ENCODE data around the gene AMHR2. TPM values are rescaled to one million over a fixed set of nuclear protein-coding genes. Genes with fewer than 3 reads are reported as not detected.
A peak's percentile ranks its signal among the peaks of the same experiment; 100 is the strongest.
"Not testable (repeated sequence)": the region's sequence is repeated elsewhere in the genome, so short reads cannot be mapped to it uniquely, and the experiment has no call there.

Gene AMHR2
- total and polyA plus RNA-seq, 4 donors, result 0.26 TPM; not detected in 3

- intact Hi-C loops (cut with DNase I), result no loop called here
- no peaks in the 10 kb centered on the region for H3K9me3 ChIP-seq (ENCODE audit: control insufficient read depth, low read length)
- DNase-seq (peak; percentile 99), ATAC-seq (ENCODE audit: low FRiP score) (peak; percentile 100)
- H3K4me3 ChIP-seq (ENCODE audit: low read length in 2 of 2), result peak within 1 kb of the TSS; percentile 81 to 97
- H3K27ac ChIP-seq (ENCODE audit: low read depth in 1 of 2, low read length in 2 of 2), result peak within 1 kb of the TSS; percentile 37 to 91
- H3K4me1 ChIP-seq (ENCODE audit: control insufficient read depth in 1 of 2, insufficient read depth in 2 of 2, low read length in 2 of 2), result peaks cover 0 to 6% of the 10 kb centered on the region in 2 donors
- 1% methylated on average over 31 of the region's 31 CpGs for WGBS, 2 donors
- H3K27me3 ChIP-seq (ENCODE audit: control insufficient read depth in 1 of 2, insufficient read depth in 2 of 2, low read length in 1 of 2), result no peaks in the 10 kb centered on the region
- no peaks in the 10 kb centered on the region for H3K36me3 ChIP-seq (ENCODE audit: control insufficient read depth in 1 of 2, insufficient read depth in 2 of 2, low read length in 1 of 2)
Observed at GRCh38 chr12:53441040-53441833, 17.6 kb downstream of the AMHR2 start, which contains the start of gene PRR13. Gene PRR13, plus strand, starts transcription at chr12:53441734. Its CDS starts 981 bp downstream, at chr12:53442715.

- Histone ChIP-seq H3K4me1 (ENCODE audit: control insufficient read depth in 1 of 2, insufficient read depth in 2 of 2, low read length in 2 of 2) (peaks cover 0 to 6% of the 10 kb centered on the region in 2 donors), H3K36me3 (ENCODE audit: control insufficient read depth in 1 of 2, insufficient read depth in 2 of 2, low read length in 1 of 2) (peaks cover 0 to 1% of the 10 kb centered on the region in 2 donors), H3K27me3 (ENCODE audit: control insufficient read depth in 1 of 2, insufficient read depth in 2 of 2, low read length in 1 of 2) (no peaks in the 10 kb centered on the region), H3K4me3 (ENCODE audit: low read length in 2 of 2) (no peak overlapping the region), H3K27ac (ENCODE audit: low read depth in 1 of 2, low read length in 2 of 2) (no peak overlapping the region), H3K9me3 (ENCODE audit: control insufficient read depth, low read length) (no peaks in the 10 kb centered on the region)
- 93 to 95% methylated on average over 4 of the region's 4 CpGs for WGBS, 2 donors
- no peak for ATAC-seq (ENCODE audit: low FRiP score)
- intact Hi-C loops (cut with DNase I), result no loop called here
- DNase-seq, result no peak
Observed at GRCh38 chr12:53443955-53444354, 20.3 kb downstream of the AMHR2 start.

GRCh38 chr12:53444593-53445325, 21.1 kb downstream of the AMHR2 start:
- ATAC-seq (ENCODE audit: low FRiP score); H3K4me3 ChIP-seq (ENCODE audit: low read length in 2 of 2); H3K4me1 ChIP-seq (ENCODE audit: control insufficient read depth in 1 of 2, insufficient read depth in 2 of 2, low read length in 2 of 2); DNase-seq; H3K9me3 ChIP-seq (ENCODE audit: control insufficient read depth, low read length); H3K27me3 ChIP-seq (ENCODE audit: control insufficient read depth in 1 of 2, insufficient read depth in 2 of 2, low read length in 1 of 2); H3K36me3 ChIP-seq (ENCODE audit: control insufficient read depth in 1 of 2, insufficient read depth in 2 of 2, low read length in 1 of 2); H3K27ac ChIP-seq (ENCODE audit: low read depth in 1 of 2, low read length in 2 of 2); intact Hi-C loops (cut with DNase I): not testable (repeated sequence)
- WGBS, 2 donors, result 87% methylated on average over 11 of the region's 11 CpGs

DNA sequence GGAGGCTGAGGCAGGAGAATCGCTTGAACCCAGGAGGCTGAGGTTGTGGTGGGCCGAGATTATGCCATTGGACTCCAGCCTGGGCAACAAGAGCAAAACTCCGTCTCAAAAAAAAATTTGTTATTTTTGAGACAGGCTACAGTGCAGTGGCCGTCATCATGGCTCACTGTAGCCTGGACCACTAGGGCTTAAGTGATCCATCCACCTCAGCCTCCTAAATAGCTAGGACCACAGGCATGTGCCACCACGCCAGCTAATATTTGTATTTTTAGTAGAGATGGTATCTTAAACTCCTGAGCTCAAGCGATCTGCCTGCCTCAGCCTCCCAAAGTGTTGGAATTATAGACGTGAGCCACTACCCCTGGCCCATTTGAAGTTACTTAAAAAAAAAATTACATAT, 27.3 kb downstream of the AMHR2 start:
- no peaks in the 10 kb centered on the region for H3K27me3 ChIP-seq (ENCODE audit: control insufficient read depth in 1 of 2, insufficient read depth in 2 of 2, low read length in 1 of 2)
- H3K27ac ChIP-seq (ENCODE audit: low read depth in 1 of 2, low read length in 2 of 2), result no peak overlapping the region
- intact Hi-C loops (cut with DNase I), result loop anchor here in 1 of 2 donors (5.0 kb wide), 1 partner anchor 36 kb away; no protein-coding TSS in a partner anchor
- peaks cover 3 to 5% of the 10 kb centered on the region in 2 donors for H3K4me1 ChIP-seq (ENCODE audit: control insufficient read depth in 1 of 2, insufficient read depth in 2 of 2, low read length in 2 of 2)
- ATAC-seq (ENCODE audit: low FRiP score), result no peak
- peaks cover 3 to 4% of the 10 kb centered on the region in 2 donors for H3K36me3 ChIP-seq (ENCODE audit: control insufficient read depth in 1 of 2, insufficient read depth in 2 of 2, low read length in 1 of 2)
- WGBS, 2 donors, result 85 to 87% methylated on average over 7 of the region's 7 CpGs
- no peak overlapping the region for H3K4me3 ChIP-seq (ENCODE audit: low read length in 2 of 2)
- no peak for DNase-seq
- H3K9me3 ChIP-seq (ENCODE audit: control insufficient read depth, low read length), result no peaks in the 10 kb centered on the region

- intact Hi-C loops (cut with DNase I), result loop anchor here (2.0 to 5.0 kb wide), 2 partner anchors 36 to 49 kb away; partner anchors contain the start of gene TARBP2 (in 1 of the 2)
- H3K36me3 ChIP-seq (ENCODE audit: control insufficient read depth in 1 of 2, insufficient read depth in 2 of 2, low read length in 1 of 2), result peaks cover 4 to 5% of the 10 kb centered on the region in 2 donors
- 0 to 1% methylated on average over 26 to 32 of the region's 32 CpGs for WGBS, 2 donors
Observed at GRCh38 chr12:53451661-53452158, 28.1 kb downstream of the AMHR2 start, which contains the start of gene PCBP2. Gene PCBP2, plus strand, starts transcription at chr12:53452102. Its CDS starts 2,699 bp downstream, at chr12:53454801.

GRCh38 chr12:53452159-53453077, 28.8 kb downstream of the AMHR2 start:
- H3K36me3 ChIP-seq (ENCODE audit: control insufficient read depth in 1 of 2, insufficient read depth in 2 of 2, low read length in 1 of 2), result peaks cover 4 to 10% of the 10 kb centered on the region in 2 donors
- H3K27ac ChIP-seq (ENCODE audit: low read depth in 1 of 2, low read length in 2 of 2), result peak overlapping the region; percentile 53 to 97
- H3K9me3 ChIP-seq (ENCODE audit: control insufficient read depth, low read length), result no peaks in the 10 kb centered on the region
- 0 to 1% methylated on average over 57 to 81 of the region's 82 CpGs for WGBS, 2 donors
- H3K27me3 ChIP-seq (ENCODE audit: control insufficient read depth in 1 of 2, insufficient read depth in 2 of 2, low read length in 1 of 2), result no peaks in the 10 kb centered on the region
- ATAC-seq (ENCODE audit: low FRiP score) (peak; percentile 91), DNase-seq (peak; percentile 92 to 95)
- intact Hi-C loops (cut with DNase I), result loop anchor here (2.0 to 5.0 kb wide), 2 partner anchors 35 to 48 kb away; partner anchors contain the start of gene TARBP2 (in 1 of the 2)
- peak overlapping the region; percentile 56 to 88 for H3K4me3 ChIP-seq (ENCODE audit: low read length in 2 of 2)
- peaks cover 3 to 5% of the 10 kb centered on the region in 2 donors for H3K4me1 ChIP-seq (ENCODE audit: control insufficient read depth in 1 of 2, insufficient read depth in 2 of 2, low read length in 2 of 2)

More at GRCh38 chr12:53451661-53452158, 28.1 kb downstream of the AMHR2 start, which contains the start of gene PCBP2:
- Histone ChIP-seq H3K9me3 (ENCODE audit: control insufficient read depth, low read length) (no peaks in the 10 kb centered on the region), H3K4me1 (ENCODE audit: control insufficient read depth in 1 of 2, insufficient read depth in 2 of 2, low read length in 2 of 2) (peaks cover 3 to 5% of the 10 kb centered on the region in 2 donors), H3K27me3 (ENCODE audit: control insufficient read depth in 1 of 2, insufficient read depth in 2 of 2, low read length in 1 of 2) (no peaks in the 10 kb centered on the region), H3K4me3 (ENCODE audit: low read length in 2 of 2) (peak within 1 kb of the TSS; percentile 56 to 88), H3K27ac (ENCODE audit: low read depth in 1 of 2, low read length in 2 of 2) (peak within 1 kb of the TSS; percentile 53 to 97)
- DNase-seq (peak; percentile 99), ATAC-seq (ENCODE audit: low FRiP score) (peak; percentile 98)

- intact Hi-C loops (cut with DNase I), result loop anchor here (2.0 to 5.0 kb wide), 2 partner anchors 33 to 47 kb away; partner anchors contain the start of gene TARBP2 (in 1 of the 2)
- ATAC-seq (ENCODE audit: low FRiP score) (no peak), DNase-seq (no peak)
- Histone ChIP-seq H3K36me3 (ENCODE audit: control insufficient read depth in 1 of 2, insufficient read depth in 2 of 2, low read length in 1 of 2) (peaks cover 4 to 11% of the 10 kb centered on the region in 2 donors), H3K9me3 (ENCODE audit: control insufficient read depth, low read length) (no peaks in the 10 kb centered on the region), H3K27me3 (ENCODE audit: control insufficient read depth in 1 of 2, insufficient read depth in 2 of 2, low read length in 1 of 2) (no peaks in the 10 kb centered on the region), H3K27ac (ENCODE audit: low read depth in 1 of 2, low read length in 2 of 2) (no peak overlapping the region), H3K4me1 (ENCODE audit: control insufficient read depth in 1 of 2, insufficient read depth in 2 of 2, low read length in 2 of 2) (peaks cover 3 to 5% of the 10 kb centered on the region in 2 donors), H3K4me3 (ENCODE audit: low read length in 2 of 2) (no peak overlapping the region)
- 24 to 26% methylated on average over 6 of the region's 6 CpGs for WGBS, 2 donors
Observed at GRCh38 chr12:53453953-53454640, 30.4 kb downstream of the AMHR2 start.
